ENCODE data around the gene LRRC15.

Gene LRRC15

GRCh38 chr3:194365978-194366490 lies 3.5 kb downstream of the LRRC15 start:
- no peak overlapping the region for H3K4me3 ChIP-seq (ENCODE audit: low read length)
- no peak for TF ChIP-seq CTCF (IDR thresholded peaks at IDR 0.05; ENCODE audit: insufficient read depth, low read depth, low read length, missing control alignments)

GRCh38 chr3:194365526-194365925 lies 4.0 kb downstream of the LRRC15 start:
- DNase-seq (ENCODE audit: low read depth): no peak
- H3K4me3 ChIP-seq (ENCODE audit: low read length): no peak overlapping the region
- TF ChIP-seq CTCF (IDR thresholded peaks at IDR 0.05; ENCODE audit: insufficient read depth, low read depth, low read length, missing control alignments): no peak

More at GRCh38 chr3:194365978-194366490, 3.5 kb downstream of the LRRC15 start:
- DNase-seq (ENCODE audit: low read depth): no peak

- TF ChIP-seq CTCF (IDR thresholded peaks at IDR 0.05; ENCODE audit: insufficient read depth, low read depth, low read length, missing control alignments): no peak
- H3K4me3 ChIP-seq (ENCODE audit: low read length): no peak overlapping the region
- no peak for DNase-seq (ENCODE audit: low read depth)
Observed at GRCh38 chr3:194364652-194365434, 4.7 kb downstream of the LRRC15 start.

- DNase-seq (ENCODE audit: low read depth): no peak
- TF ChIP-seq CTCF (IDR thresholded peaks at IDR 0.05; ENCODE audit: insufficient read depth, low read depth, low read length, missing control alignments): no peak
- no peak overlapping the region for H3K4me3 ChIP-seq (ENCODE audit: low read length)
Observed at GRCh38 chr3:194364314-194364651, 5.3 kb downstream of the LRRC15 start.

- TF ChIP-seq CTCF (IDR thresholded peaks at IDR 0.05; ENCODE audit: insufficient read depth, low read depth, low read length, missing control alignments): no peak
- no peak overlapping the region for H3K4me3 ChIP-seq (ENCODE audit: low read length)
- no peak for DNase-seq (ENCODE audit: low read depth)
Observed at GRCh38 chr3:194360568-194360967, 9.0 kb downstream of the LRRC15 start.

- no peak for DNase-seq (ENCODE audit: low read depth)
- no peak overlapping the region for H3K4me3 ChIP-seq (ENCODE audit: low read length)
- TF ChIP-seq CTCF (IDR thresholded peaks at IDR 0.05; ENCODE audit: insufficient read depth, low read depth, low read length, missing control alignments): no peak
Observed at GRCh38 chr3:194357681-194358080, 11.9 kb downstream of the LRRC15 start.

- DNase-seq (ENCODE audit: low read depth): no peak
- H3K4me3 ChIP-seq (ENCODE audit: low read length): no peak overlapping the region
- TF ChIP-seq CTCF (IDR thresholded peaks at IDR 0.05; ENCODE audit: insufficient read depth, low read depth, low read length, missing control alignments): no peak
Observed at GRCh38 chr3:194355379-194355778, 14.2 kb downstream of the LRRC15 start.

Data from epithelial cell of esophagus (primary cell).